G401.6 (cell line): Measurements from ENCODE around the gene RIPOR3.
"Not testable (repeated sequence)": the region's sequence is repeated elsewhere in the genome, so short reads cannot be mapped to it uniquely, and the experiment has no call there.

ENCODE experiments used
- FAIRE-seq: peaks from 2 replicates; lab custom pipeline; 2012; peaks lifted over from hg19 to GRCh38; lab: Jason Lieb, UNC

The RIPOR3 gene

DNA sequence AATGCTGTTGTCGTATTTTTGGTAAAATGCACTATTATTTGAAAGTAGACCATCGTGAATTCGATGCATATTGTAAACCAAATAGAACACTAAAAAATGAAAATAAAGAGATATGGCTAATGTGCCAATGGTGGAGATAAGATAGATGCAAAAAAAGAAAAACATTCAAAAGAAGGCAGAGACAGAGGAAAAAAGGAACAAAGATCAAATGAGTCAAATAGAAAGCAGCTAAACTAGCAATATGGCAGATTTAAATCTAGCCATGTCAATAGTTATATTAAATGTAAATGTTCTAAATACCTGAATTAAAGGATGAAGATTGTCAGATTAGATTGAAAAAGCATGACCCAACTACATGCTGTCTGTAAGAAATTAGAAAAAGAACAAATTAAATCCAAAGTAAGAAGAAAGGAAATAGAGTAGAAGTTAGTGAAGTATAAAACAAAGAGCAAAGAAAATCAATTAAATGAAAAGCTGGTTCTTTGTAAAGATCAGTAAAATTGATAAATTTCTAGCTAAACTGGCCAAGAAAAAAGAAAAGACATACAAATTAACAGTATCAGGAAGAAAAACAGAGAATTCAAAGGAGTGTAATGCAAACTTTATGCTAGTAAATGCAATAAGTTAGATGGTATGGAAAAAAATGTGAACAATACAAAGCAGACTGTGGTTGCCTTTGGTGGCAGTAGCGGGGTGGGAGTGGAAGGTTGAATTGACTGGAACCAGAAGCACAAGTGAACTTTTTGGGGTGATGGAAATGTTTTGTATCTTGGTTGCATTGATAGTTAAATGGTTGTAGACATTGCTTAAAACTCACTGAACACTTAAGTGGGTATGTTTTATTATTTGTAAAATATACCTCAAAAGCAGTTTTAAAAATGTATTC, 136.4 kb downstream of the RIPOR3 start:
- FAIRE-seq = peak; percentile 17

- FAIRE-seq = no peak
Measured at GRCh38 chr20:50552979-50553378, 138.4 kb downstream of the RIPOR3 start.

GRCh38 chr20:50551288-50551687, 140.1 kb downstream of the RIPOR3 start:
- FAIRE-seq = no peak

DNA sequence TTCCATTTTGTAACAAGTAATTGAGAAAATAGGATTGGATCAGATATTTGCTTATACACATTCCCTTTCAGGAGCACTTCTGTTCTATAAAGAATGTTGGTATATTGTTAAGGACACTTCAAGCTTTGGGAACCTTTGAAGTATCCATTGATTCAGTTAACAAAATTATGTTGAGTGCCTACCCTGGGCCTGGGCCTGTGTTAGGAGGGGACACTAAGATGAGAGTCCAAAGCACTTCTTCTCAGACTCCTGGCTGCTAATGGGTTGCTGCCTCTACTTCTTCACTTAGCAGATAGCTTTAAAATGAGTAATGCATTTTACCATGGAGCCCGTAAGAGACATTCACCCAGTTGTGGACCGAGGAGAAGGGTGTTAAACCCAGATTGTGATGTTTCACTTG, 140.8 kb downstream of the RIPOR3 start:
- no peak for FAIRE-seq

GRCh38 chr20:50548396-50548795, 142.9 kb downstream of the RIPOR3 start:
- no peak for FAIRE-seq

GRCh38 chr20:50547964-50548363, 143.4 kb downstream of the RIPOR3 start:
- no peak for FAIRE-seq

DNA sequence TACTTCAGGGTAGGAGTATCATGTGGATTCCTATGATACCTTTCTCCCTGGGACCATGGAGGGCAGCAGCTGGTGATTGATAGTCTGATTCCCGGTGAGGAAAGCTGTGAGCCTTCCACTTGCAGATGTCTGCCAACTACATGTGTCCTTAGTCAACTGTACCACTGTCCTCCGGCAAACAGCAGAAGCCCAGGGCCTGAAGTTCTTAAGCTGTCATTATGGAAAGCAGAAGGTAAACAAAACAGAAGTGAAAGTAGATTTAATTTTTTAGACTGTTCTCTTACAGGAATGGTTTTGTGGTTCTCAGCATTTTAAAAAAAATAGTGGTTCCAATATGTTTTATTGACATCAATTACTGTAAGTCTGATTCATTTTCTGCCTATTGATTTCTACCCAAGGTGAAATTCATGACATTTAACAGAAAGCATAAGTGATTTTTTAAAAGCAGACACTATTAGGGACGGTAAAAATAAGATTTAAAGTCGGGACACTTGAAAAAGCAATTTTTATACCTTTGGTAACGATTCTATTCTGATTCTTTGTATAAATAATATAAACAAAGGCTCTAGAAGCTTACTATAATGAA, 144.5 kb downstream of the RIPOR3 start:
- no peak for FAIRE-seq

- FAIRE-seq = no peak
Measured at GRCh38 chr20:50545126-50545525, 146.2 kb downstream of the RIPOR3 start.

GRCh38 chr20:50543326-50543725, 148.0 kb downstream of the RIPOR3 start:
- FAIRE-seq = no peak

DNA sequence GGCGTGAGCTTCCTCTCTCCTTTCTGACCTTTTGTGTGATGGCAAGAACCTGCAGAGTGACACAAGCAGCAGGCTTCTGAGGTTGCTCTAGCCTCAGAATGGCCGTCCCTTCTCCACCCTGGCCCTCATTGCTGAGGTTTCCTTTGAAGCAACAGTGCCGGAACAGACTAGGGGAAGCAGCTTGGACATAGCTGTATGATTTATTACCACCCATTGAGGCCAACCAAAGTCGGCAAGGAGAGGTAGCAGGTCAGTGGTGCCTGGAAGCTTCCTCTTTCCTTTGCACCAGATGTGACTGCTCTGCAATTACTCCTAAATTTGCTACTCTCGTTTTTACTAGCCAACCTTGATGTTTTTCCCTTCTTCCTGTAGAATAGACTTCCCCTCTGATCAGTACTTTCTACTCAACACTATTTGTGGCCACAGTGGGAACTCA, 149.7 kb downstream of the RIPOR3 start:
- FAIRE-seq = no peak

DNA sequence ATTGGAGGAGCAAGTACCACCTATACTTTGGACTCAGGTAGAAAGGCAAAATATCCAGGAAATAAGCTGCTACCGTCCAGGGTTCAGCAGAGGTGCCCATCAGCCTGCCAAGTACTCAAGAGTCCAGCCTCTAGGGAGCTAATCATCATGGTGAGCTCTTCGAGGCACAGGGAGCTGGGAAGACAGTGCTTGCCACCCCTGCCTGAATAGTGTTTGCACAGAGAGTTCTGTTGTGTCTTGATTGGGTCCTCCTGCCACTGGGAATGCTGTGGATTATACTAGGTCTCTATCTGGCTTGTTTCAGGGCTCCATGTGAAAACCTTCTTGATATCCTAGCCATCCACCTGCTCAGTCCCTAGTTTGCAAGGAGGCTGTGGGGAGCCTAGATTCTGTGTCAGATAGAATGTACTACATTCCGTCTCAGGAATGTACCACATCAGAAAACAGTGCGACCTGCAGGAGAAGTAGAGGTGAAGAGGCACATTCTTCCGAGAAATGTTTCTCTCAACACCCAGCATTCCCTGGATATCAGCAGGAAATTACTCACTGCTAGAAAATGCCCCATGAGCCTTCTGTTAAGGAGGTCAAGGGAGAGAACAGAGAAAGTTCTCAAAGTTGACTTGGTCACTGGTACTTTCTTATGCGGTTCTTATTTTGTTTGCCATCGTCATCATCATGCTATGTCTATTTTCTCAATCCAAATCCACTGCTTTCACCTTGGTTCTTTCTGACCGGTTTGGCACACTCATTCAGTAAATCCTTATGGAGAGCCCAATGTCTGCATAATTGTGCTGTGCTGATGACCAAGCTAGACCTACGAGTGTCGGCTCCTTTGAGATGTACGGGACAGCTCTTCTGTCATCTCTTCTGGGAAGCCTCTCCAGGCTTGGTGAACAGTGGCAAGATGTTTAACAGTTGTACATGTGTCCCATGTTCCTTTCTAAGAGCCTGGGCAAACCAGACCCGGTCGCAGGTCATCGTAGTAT, 150.4 kb downstream of the RIPOR3 start:
- peak; percentile 98 for FAIRE-seq

DNA sequence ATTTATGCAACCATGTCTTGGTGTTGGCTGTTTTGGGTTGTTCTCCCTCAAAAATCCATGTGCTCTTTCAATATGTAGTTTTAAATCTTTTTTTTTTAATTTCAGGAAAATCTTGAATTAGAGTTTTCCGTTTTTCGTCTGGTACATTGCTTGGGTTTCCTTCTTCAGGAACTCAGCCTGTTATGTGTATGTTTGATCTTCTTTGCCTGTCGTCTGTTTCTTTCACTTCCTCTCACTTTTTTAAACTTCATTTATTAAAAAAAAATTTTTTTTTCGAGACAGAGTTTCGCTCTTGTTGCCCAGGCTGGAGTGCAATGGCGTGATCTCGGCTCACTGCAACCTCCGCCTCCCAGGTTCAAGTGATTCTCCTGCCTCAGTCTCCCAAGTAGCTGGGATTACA, 151.5 kb downstream of the RIPOR3 start:
- FAIRE-seq = not testable (repeated sequence)

GRCh38 chr20:50538276-50538675, 153.1 kb downstream of the RIPOR3 start:
- no peak for FAIRE-seq

DNA sequence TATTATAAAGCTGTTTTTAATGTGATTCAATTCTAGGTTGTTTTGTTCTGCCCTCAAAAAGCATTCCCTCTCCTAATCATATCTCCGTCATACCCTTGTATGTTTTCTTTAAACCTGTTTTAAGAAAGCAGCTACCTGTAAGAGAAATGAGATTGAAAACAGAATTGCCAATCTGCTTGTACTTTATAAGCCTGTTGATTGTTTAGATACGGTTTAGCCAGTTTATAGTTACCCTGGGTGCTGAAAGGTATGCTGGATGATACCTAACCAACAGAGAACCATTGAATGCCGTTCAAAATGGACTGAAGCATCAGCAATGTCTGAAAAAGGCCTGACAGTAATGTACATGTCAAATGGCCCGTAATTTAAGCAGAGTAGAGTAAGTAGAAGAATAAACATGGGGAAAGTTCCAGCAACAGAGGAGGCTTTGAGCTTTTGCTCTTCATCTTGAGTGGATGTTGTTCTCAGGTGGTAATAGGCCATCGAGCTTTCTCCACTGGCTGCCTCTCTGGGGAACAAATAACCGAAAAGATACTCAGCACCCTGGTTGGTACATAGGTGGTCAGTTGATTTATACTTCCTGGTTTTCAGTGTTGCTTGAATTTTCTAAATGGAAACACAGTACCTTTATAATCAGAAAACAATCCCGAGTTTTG, 153.7 kb downstream of the RIPOR3 start:
- FAIRE-seq = no peak

DNA sequence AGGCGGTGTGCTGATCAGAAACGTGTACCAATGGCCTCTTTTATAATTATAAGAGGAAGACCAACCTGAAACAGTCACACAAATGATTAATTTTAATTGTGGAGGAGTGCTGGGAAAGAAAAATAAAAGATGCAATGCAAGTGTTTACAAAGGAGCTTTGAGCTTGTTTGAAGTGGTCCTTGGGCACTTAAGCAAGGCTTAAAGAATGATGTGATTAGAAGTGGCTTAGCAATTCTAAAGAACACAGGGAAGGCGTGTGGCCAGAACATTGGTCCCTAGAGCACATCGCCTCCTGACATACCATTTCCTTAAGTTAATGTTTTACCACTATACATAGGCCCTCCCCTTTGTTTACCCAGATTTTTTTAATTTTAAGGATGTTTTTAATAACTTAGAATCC, 155.0 kb downstream of the RIPOR3 start:
- no peak for FAIRE-seq
